H7 (cell line): ENCODE data around the gene ADARB2. TPM values are rescaled to one million over a fixed set of nuclear protein-coding genes. Genes with fewer than 3 reads are reported as not detected.

ENCODE experiments used
- DNase-seq: peaks from one replicate; pipeline ENCODE4 v3.0.0; 2012
- H3K27me3 ChIP-seq: 2 replicates; pipeline ENCODE4 v1.6.0; 2011; ENCODE audit warnings: mild to moderate bottlenecking, low read length; ENCODE audit not compliant: control insufficient read depth, insufficient read depth
- H3K36me3 ChIP-seq: replicated peaks from 2 replicates; pipeline ENCODE4 v1.5.1; 2011; ENCODE audit warnings: low read length; ENCODE audit not compliant: control insufficient read depth, insufficient read depth
- H3K4me3 ChIP-seq: 2 replicates; pipeline ENCODE4 v1.5.1; 2011; ENCODE audit warnings: low read depth, mild to moderate bottlenecking, control low read depth, low read length, moderate library complexity; ENCODE audit not compliant: insufficient read depth
- total RNA-seq: library from RNA; depleted of rRNA; stranded (reverse); fragments of >200 nt; shearing (Covaris generic); gene quantifications from 2 replicates; pipeline ENCODE4 v1.2.3, GENCODE V29; 2014

The ADARB2 gene
- total RNA-seq, 1 experiment from 2014 or later: 1.5 TPM

- DNase-seq: peak; percentile 52
- Histone ChIP-seq H3K4me3 (no peak overlapping the region), H3K27me3 (no peaks in the 10 kb centered on the region), H3K36me3 (no peaks in the 10 kb centered on the region)
Observed at GRCh38 chr10:1273372-1274105, 463.8 kb downstream of the ADARB2 start.

GRCh38 chr10:1272777-1273161 is 464.6 kb downstream of the ADARB2 start:
- H3K36me3 ChIP-seq: no peaks in the 10 kb centered on the region
- H3K27me3 ChIP-seq: no peaks in the 10 kb centered on the region
- no peak for DNase-seq
- H3K4me3 ChIP-seq: no peak overlapping the region

- no peak for DNase-seq
- H3K27me3 ChIP-seq: no peaks in the 10 kb centered on the region
- H3K36me3 ChIP-seq: no peaks in the 10 kb centered on the region
- H3K4me3 ChIP-seq: no peak overlapping the region
Observed at GRCh38 chr10:1272079-1272776, 465.1 kb downstream of the ADARB2 start.

GRCh38 chr10:1270906-1271305 is 466.4 kb downstream of the ADARB2 start:
- Histone ChIP-seq H3K27me3 (no peaks in the 10 kb centered on the region), H3K36me3 (no peaks in the 10 kb centered on the region), H3K4me3 (no peak overlapping the region)
- DNase-seq: no peak

GRCh38 chr10:1270490-1270889 is 466.8 kb downstream of the ADARB2 start:
- no peaks in the 10 kb centered on the region for H3K27me3 ChIP-seq
- H3K36me3 ChIP-seq: no peaks in the 10 kb centered on the region
- no peak for DNase-seq
- H3K4me3 ChIP-seq: no peak overlapping the region

- Histone ChIP-seq H3K27me3 (no peaks in the 10 kb centered on the region), H3K36me3 (no peaks in the 10 kb centered on the region), H3K4me3 (no peak overlapping the region)
- peak; percentile 68 for DNase-seq
Observed at GRCh38 chr10:1268831-1269230, 468.5 kb downstream of the ADARB2 start.

- no peaks in the 10 kb centered on the region for H3K27me3 ChIP-seq
- no peak overlapping the region for H3K4me3 ChIP-seq
- no peak for DNase-seq
- no peaks in the 10 kb centered on the region for H3K36me3 ChIP-seq
Observed at GRCh38 chr10:1267568-1267967, 469.8 kb downstream of the ADARB2 start.

- no peak for DNase-seq
- Histone ChIP-seq H3K27me3 (no peaks in the 10 kb centered on the region), H3K4me3 (no peak overlapping the region), H3K36me3 (no peaks in the 10 kb centered on the region)
Observed at GRCh38 chr10:1267148-1267547, 470.2 kb downstream of the ADARB2 start.

- no peak for DNase-seq
- Histone ChIP-seq H3K4me3 (no peak overlapping the region), H3K27me3 (no peaks in the 10 kb centered on the region), H3K36me3 (no peaks in the 10 kb centered on the region)
Observed at GRCh38 chr10:1266033-1266802, 471.1 kb downstream of the ADARB2 start.

- Histone ChIP-seq H3K4me3 (no peak overlapping the region), H3K27me3 (no peaks in the 10 kb centered on the region), H3K36me3 (no peaks in the 10 kb centered on the region)
- DNase-seq: no peak
Observed at GRCh38 chr10:1264001-1264400, 473.3 kb downstream of the ADARB2 start.

GRCh38 chr10:1257274-1257673 is 480.1 kb downstream of the ADARB2 start:
- H3K36me3 ChIP-seq: no peaks in the 10 kb centered on the region
- H3K4me3 ChIP-seq: no peak overlapping the region
- no peaks in the 10 kb centered on the region for H3K27me3 ChIP-seq
- DNase-seq: no peak

- DNase-seq: no peak
- Histone ChIP-seq H3K36me3 (no peaks in the 10 kb centered on the region), H3K4me3 (no peak overlapping the region), H3K27me3 (no peaks in the 10 kb centered on the region)
Observed at GRCh38 chr10:1256432-1256725, 480.9 kb downstream of the ADARB2 start.

GRCh38 chr10:1255600-1256431 is 481.5 kb downstream of the ADARB2 start:
- Histone ChIP-seq H3K4me3 (no peak overlapping the region), H3K36me3 (no peaks in the 10 kb centered on the region), H3K27me3 (no peaks in the 10 kb centered on the region)
- no peak for DNase-seq

GRCh38 chr10:1255118-1255517 is 482.2 kb downstream of the ADARB2 start:
- Histone ChIP-seq H3K27me3 (no peaks in the 10 kb centered on the region), H3K4me3 (no peak overlapping the region), H3K36me3 (no peaks in the 10 kb centered on the region)
- no peak for DNase-seq
